ENCODE data around the gene BMAL1.
"Not testable (repeated sequence)": the region's sequence is repeated elsewhere in the genome, so short reads cannot be mapped to it uniquely, and the experiment has no call there.

BMAL1 gene

GRCh38 chr11:13277768-13278608 lies at the start of gene BMAL1:
Gene BMAL1 (plus strand): TSS chr11:13277790. CDS start chr11:13354309, 76,519 bp downstream.
- DNase-seq: no peak

GRCh38 chr11:13228572-13228971 lies 49.0 kb upstream of the BMAL1 start:
- DNase-seq: no peak

GRCh38 chr11:13229136-13229535 lies 48.5 kb upstream of the BMAL1 start:
- DNase-seq: no peak

- no peak for DNase-seq
These were observed 47.8 kb upstream of the BMAL1 start for GRCh38 chr11:13229711-13230318.

GRCh38 chr11:13233173-13233745 lies 44.3 kb upstream of the BMAL1 start:
- DNase-seq: no peak

- no peak for DNase-seq
These were observed 41.7 kb upstream of the BMAL1 start for GRCh38 chr11:13235895-13236294.

GRCh38 chr11:13236626-13237025 lies 41.0 kb upstream of the BMAL1 start:
- no peak for DNase-seq

GRCh38 chr11:13237761-13238160 lies 39.8 kb upstream of the BMAL1 start:
- no peak for DNase-seq

GRCh38 chr11:13238879-13239514 lies 38.6 kb upstream of the BMAL1 start:
- peak; percentile 11 for DNase-seq

- no peak for DNase-seq
These were observed 35.0 kb upstream of the BMAL1 start for GRCh38 chr11:13242564-13242963.

- no peak for DNase-seq
These were observed 29.8 kb upstream of the BMAL1 start for GRCh38 chr11:13247606-13248296.

GRCh38 chr11:13249177-13249576 lies 28.4 kb upstream of the BMAL1 start:
- DNase-seq: no peak

- no peak for DNase-seq
These were observed 27.6 kb upstream of the BMAL1 start for GRCh38 chr11:13249992-13250391.

- no peak for DNase-seq
These were observed 25.6 kb upstream of the BMAL1 start for GRCh38 chr11:13251966-13252365.

- DNase-seq: no peak
These were observed 25.2 kb upstream of the BMAL1 start for GRCh38 chr11:13252438-13252837.

GRCh38 chr11:13256216-13256615 lies 21.4 kb upstream of the BMAL1 start:
- no peak for DNase-seq

GRCh38 chr11:13258061-13258460 lies 19.5 kb upstream of the BMAL1 start:
- DNase-seq: not testable (repeated sequence)

- no peak for DNase-seq
These were observed 18.7 kb upstream of the BMAL1 start for GRCh38 chr11:13258855-13259254.

GRCh38 chr11:13259374-13259773 lies 18.2 kb upstream of the BMAL1 start:
- DNase-seq: no peak

GRCh38 chr11:13260201-13260962 lies 17.2 kb upstream of the BMAL1 start:
- DNase-seq: peak; percentile 70

GRCh38 chr11:13260963-13261588 lies 16.5 kb upstream of the BMAL1 start:
- no peak for DNase-seq

GRCh38 chr11:13261591-13262061 lies 16.0 kb upstream of the BMAL1 start:
- no peak for DNase-seq
